GM12801 (cell line): ENCODE data around the gene MAPT.

Source experiments
- CTCF ChIP-seq: IDR thresholded peaks from one replicate; pipeline ENCODE4 v1.5.1; 2011; ENCODE audit warnings: control low read depth; ENCODE audit not compliant: insufficient read length; ENCODE audit errors: extremely low read depth

The MAPT gene

DNA sequence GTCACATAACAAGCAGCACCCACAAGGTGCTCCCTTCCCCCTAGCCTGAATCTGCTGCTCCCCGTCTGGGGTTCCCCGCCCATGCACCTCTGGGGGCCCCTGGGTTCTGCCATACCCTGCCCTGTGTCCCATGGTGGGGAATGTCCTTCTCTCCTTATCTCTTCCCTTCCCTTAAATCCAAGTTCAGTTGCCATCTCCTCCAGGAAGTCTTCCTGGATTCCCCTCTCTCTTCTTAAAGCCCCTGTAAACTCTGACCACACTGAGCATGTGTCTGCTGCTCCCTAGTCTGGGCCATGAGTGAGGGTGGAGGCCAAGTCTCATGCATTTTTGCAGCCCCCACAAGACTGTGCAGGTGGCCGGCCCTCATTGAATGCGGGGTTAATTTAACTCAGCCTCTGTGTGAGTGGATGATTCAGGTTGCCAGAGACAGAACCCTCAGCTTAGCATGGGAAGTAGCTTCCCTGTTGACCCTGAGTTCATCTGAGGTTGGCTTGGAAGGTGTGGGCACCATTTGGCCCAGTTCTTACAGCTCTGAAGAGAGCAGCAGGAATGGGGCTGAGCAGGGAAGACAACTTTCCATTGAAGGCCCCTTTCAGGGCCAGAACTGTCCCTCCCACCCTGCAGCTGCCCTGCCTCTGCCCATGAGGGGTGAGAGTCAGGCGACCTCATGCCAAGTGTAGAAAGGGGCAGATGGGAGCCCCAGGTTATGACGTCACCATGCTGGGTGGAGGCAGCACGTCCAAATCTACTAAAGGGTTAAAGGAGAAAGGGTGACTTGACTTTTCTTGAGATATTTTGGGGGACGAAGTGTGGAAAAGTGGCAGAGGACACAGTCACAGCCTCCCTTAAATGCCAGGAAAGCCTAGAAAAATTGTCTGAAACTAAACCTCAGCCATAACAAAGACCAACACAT, 104.9 kb downstream of the MAPT start, which contains the start of gene STH:
Gene STH, plus strand, starts transcription at position 264 of the 913 bp plus-strand sequence. Its CDS starts 30 bp downstream, at position 294.
- no peak for TF ChIP-seq CTCF

DNA sequence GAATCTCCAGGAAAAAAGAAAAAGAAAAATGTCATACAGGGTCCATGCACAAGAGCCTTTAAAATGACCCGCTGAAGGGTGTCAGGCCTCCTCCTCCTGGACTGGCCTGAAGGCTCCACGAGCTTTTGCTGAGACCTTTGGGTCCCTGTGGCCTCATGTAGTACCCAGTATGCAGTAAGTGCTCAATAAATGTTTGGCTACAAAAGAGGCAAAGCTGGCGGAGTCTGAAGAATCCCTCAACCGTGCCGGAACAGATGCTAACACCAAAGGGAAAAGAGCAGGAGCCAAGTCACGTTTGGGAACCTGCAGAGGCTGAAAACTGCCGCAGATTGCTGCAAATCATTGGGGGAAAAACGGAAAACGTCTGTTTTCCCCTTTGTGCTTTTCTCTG, 105.5 kb downstream of the MAPT start:
- no peak for TF ChIP-seq CTCF

- TF ChIP-seq CTCF, result no peak
These were observed 105.9 kb downstream of the MAPT start for GRCh38 chr17:46000292-46000691.

- no peak for TF ChIP-seq CTCF
These were observed 106.4 kb downstream of the MAPT start for GRCh38 chr17:46000757-46001156.

GRCh38 chr17:46001390-46002310, 107.3 kb downstream of the MAPT start:
- TF ChIP-seq CTCF, result no peak

DNA sequence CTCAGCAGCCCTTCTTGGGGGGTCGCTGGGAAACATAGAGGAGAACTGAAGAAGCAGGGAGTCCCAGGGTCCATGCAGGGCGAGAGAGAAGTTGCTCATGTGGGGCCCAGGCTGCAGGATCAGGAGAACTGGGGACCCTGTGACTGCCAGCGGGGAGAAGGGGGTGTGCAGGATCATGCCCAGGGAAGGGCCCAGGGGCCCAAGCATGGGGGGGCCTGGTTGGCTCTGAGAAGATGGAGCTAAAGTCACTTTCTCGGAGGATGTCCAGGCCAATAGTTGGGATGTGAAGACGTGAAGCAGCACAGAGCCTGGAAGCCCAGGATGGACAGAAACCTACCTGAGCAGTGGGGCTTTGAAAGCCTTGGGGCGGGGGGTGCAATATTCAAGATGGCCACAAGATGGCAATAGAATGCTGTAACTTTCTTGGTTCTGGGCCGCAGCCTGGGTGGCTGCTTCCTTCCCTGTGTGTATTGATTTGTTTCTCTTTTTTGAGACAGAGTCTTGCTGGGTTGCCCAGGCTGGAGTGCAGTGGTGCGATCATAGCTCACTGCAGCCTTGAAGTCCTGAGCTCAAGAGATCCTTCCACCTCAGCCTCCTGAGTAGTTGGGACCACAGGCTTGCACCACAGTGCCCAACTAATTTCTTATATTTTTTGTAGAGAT, 108.1 kb downstream of the MAPT start:
- TF ChIP-seq CTCF, result no peak

DNA sequence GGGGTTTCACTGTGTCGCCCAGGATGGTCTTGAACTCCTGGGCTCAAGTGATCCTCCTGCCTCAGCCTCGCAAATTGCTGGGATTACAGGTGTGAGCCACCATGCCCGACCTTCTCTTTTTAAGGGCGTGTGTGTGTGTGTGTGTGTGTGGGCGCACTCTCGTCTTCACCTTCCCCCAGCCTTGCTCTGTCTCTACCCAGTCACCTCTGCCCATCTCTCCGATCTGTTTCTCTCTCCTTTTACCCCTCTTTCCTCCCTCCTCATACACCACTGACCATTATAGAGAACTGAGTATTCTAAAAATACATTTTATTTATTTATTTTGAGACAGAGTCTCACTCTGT, 108.6 kb downstream of the MAPT start:
- no peak for TF ChIP-seq CTCF
